CD4-positive, alpha-beta T cell treated with Interleukin-6 at 100 ng/mL for 8 hours (primary cell): ENCODE measurements around the gene DNAH8.

Experiments
- DNase-seq: peaks from one replicate; pipeline ENCODE4 v3.0.0-alpha.2; 2020; ENCODE audit warnings: mixed read lengths, low spot score

DNAH8 gene

DNA sequence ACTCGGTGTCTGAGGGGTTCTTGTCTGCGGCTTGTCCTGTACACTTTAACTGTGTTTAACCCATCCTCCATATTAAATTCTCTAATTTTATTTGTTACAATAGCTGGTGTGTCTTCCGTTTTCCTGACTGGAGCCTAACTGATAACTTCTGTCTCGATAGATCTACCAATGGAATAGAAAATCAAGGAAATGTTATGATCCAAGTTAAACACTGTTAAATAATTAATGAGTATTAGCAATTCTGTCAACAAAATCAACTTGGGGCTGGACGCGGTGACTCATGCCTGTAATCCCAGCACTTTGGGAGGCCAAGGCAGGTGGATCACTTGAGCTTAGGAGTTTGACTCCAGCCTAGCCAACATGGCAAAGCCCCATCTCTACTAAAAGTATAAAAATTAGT is 81.7 kb downstream of the DNAH8 start:
- no peak for DNase-seq

DNA sequence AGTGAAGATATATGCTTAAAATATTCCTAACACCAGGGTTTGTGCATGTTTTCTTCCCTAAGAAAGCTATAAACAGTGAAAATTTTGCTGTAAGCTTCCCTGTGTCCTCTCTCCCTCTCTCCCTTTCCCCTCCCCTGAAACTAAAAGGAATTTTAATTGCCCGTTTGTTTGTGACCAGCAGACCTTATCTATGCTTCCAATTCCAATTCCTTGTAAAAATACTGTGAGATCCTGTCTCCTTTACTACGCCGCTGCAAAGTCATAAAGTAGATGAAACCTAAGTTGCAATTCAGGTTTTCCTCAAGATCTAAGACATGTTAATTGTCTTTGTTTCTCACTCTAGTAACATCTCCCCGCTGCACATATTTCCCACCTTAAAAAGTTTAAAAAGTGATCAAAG is 82.3 kb downstream of the DNAH8 start:
- no peak for DNase-seq

- DNase-seq, result no peak
These were observed 84.5 kb downstream of the DNAH8 start for GRCh38 chr6:38799529-38800184.

DNA sequence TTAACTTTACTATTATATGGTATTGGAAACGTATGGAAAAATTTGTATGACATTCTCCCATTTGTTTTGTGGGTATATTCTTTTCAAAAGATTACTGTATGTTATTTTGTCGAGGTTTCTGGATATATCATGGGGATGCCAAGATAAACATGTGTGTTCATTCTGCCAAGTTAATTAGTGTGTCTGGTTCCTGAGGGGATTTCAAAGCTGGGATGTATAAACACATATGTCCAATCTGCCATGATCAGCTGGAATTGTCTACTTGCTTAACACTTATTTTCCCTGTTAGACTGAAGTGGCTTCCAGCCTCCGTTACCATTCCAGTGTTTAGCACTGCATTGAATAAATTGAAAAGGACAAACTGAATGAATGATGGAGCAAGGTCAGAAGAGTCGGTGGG is 86.2 kb downstream of the DNAH8 start:
- DNase-seq, result no peak

DNA sequence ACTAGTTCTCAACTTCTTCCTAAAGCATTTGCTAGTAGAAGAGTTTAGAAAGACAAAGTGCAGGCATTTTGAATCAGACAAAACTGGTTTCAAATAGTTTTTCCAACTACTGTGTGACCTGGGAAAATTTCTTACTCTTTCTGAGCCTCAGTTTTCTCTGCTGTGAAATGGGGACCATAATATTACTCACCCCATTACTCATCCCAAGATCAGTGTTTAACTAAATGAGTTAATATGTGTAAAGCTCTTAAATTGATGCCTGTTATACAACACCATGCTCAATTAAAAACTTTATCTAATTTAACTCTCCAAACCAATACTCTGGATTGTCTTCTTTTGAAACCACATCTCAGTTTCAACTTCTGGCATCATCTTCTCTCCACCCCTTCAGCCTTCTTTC is 87.4 kb downstream of the DNAH8 start:
- DNase-seq, result no peak

DNA sequence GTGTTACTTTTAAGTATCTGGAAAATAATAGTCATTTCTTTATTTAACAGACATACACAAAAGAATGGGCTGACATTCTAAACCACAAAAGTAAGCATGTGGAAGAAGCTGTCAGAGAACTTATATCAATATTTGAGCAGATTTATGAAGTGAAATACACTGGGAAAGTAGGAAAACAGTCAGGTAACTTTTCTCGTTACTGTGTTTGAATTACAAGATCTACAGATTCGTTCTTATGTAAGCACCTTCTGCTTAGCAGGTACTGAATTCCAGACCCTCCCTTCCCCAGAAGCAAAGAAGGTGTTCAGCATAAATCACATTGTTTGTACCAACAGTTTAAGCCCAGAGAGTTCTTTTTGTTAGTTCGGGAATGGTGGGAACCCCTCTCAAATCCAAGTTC is 88.0 kb downstream of the DNAH8 start:
- DNase-seq, result no peak

GRCh38 chr6:38804358-38804757 is 89.2 kb downstream of the DNAH8 start:
- DNase-seq, result no peak

- DNase-seq, result no peak
These were observed 90.1 kb downstream of the DNAH8 start for GRCh38 chr6:38805127-38805655.

DNA sequence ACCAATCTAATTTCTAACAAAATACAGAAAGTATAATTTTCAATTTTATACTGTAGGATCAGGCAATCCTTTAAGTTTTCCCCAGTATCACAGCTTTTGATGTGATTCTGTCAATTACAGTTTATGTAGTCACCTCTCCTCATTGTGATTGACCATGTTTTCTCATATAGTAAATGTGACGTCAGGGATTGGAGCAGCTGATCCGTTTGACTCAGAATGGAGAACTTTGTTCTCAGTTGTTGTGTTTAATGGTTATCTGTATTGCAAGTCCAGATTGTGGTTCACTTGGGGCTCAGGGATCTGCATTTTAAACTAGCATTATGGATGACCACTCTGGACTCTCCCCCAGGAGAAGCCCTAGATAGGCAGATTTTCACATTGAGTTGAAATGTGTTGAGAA is 90.6 kb downstream of the DNAH8 start:
- DNase-seq, result no peak

DNA sequence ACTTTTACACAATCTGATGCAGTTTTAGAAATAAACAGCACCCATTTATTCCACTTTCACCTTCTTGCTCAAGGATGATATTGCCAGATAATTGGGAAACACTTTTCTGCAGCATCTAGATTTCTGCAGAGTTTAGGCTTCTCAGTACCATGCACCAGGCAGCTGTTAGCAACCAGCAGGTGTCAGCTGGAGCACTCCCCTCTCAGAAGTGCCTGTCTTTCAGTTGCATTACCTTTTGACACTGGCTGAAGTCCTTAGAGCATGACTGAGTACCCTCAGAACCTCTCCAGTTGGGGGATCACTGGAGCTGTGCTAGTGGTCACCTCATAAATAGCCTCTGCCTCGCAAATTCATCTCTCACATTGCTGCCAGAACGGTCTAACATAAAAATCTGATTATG is 91.2 kb downstream of the DNAH8 start:
- no peak for DNase-seq

GRCh38 chr6:38806833-38807232 is 91.7 kb downstream of the DNAH8 start:
- no peak for DNase-seq

- no peak for DNase-seq
These were observed 92.9 kb downstream of the DNAH8 start for GRCh38 chr6:38808039-38808438.

DNA sequence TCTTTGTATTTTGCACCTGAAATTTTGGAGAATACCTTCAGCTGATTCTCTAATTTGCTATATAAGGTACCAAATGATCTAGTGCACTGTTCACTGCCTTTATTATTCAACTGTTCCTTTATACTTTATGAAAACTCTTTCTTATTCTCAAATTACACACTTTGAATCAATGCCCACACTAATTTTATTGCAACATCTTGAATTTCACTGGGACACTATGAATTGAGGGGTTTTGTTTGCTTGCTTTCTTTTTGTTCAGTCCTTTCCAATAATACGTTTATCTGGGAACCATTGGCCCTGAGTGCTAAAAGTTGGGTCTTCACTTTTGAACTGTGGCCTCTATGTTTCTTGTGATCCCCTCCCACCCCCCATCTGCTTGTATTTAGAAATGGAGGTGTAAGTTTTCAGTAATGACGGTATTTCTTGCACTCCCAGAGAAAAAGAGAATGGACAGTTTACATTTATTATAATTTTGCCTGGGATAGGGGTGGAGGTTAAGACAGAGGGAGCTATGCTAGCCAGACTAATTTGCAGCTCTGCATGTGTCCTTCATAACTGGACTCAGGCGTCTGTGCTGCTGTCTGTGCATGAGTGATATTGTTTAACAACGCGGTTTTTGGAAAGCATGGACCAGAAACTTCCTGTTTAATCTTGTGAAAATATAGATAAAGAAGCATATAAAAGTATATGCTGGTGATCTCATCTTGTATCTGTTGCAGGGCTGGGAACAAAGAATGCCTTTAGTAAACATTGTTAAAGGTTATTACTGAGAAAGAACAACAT is 98.1 kb downstream of the DNAH8 start:
- no peak for DNase-seq

DNA sequence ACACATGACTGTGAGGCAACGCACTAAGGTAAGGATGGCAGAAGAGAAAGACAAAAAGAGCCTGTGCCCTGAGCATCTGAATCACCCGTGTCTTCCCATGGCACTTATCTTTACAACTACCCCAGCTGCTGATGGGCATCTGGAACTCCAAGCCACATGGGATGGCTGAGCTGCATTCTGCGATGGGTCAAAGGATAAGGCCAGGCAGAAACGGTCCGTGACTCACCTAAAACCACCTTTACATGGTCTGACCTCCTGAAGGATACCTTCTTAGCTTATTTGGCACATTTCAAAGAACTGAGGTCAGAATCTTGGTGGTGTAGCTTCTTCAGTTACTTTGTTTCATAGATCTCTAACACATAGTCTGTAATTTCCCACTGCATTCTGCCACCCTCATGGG is 99.7 kb downstream of the DNAH8 start:
- no peak for DNase-seq

DNA sequence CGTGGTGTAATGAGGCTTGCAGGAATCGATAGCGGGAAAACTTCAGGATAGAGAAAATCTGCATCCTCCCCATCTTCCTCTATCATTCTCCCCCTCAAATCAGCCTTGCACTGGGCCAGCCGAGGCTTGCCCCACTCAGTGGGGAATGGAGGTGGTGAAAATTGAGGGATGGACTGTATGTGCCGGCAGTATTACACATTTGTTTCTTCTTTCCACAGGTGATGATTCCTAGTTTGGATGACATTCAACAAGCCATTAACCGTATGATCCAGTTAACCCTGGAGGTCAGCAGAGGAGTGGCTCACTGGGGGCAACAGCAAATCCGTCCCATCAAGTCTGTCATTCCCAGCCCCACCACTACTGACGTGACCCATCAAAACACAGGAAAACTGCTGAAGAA is 100.1 kb downstream of the DNAH8 start:
- no peak for DNase-seq

DNA sequence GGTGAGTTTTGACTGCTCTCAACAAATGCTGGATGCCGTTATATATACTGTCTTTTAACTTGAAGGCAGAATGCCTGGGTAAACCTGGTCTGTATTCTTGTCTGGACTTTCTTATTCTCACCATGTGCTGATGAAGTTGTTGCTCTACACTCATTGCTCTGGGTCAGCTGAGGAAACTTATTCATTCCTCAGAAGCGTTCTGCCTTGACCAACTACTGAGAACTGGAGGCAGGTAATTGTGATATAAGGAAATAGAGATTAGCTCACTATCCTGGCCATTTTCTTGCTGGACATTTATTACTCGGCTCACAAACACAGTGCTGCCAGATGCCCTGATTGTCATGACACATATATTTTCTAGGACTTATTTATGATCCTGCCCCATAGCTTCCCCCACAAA is 103.6 kb downstream of the DNAH8 start:
- DNase-seq, result no peak

DNA sequence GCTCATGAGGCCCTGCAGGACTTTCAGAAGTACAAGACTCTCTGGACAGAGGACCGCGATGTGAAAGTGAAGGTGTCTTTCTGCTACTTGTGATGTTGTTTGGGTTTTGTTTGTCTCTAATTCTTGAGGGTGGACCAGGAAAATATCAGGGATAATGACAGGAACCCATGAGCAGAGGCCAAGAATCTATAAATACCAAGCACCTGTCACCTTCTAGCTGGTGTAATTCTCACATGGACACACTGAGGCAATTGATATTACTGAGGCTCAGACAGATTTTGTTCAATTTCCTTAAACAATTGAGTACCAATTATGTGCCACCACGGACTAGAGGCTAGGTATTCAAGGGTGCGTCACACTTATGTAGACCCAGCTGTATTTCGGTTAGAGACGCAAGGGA is 107.9 kb downstream of the DNAH8 start:
- DNase-seq, result no peak

GRCh38 chr6:38824243-38824894 is 109.3 kb downstream of the DNAH8 start:
- DNase-seq, result no peak

GRCh38 chr6:38827024-38827423 is 111.9 kb downstream of the DNAH8 start:
- no peak for DNase-seq

GRCh38 chr6:38831865-38832264 is 116.8 kb downstream of the DNAH8 start:
- no peak for DNase-seq

- no peak for DNase-seq
These were observed 118.2 kb downstream of the DNAH8 start for GRCh38 chr6:38833320-38833719.

- no peak for DNase-seq
These were observed 121.5 kb downstream of the DNAH8 start for GRCh38 chr6:38836585-38836984.

DNA sequence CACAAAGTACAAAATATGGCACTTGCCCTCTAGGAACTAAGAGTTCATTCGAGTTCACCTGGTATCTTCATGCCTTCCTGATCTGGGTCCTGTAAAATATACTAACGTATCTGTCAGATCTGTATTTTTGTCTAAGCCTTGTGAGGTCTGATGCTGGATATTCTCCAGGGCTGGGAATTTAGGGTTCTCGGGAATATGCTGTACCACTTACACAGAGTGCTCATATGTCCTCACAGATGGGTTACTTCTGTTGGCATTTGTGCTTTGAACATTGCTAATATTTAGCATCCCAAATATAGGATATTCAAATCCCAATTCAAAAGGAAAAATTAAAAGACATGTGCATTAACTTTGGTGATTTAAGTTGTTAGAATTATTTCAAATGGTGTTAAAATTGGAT is 122.0 kb downstream of the DNAH8 start:
- DNase-seq, result no peak
